Activated naive CD4-positive, alpha-beta T cell treated with anti-CD3 and anti-CD28 coated beads for 36 hours (primary cell): Measurements from ENCODE around the gene ACSM3. TPM values are rescaled to one million over a fixed set of nuclear protein-coding genes. Genes with fewer than 3 reads are reported as not detected.
"Not testable (repeated sequence)": the region's sequence is repeated elsewhere in the genome, so short reads cannot be mapped to it uniquely, and the experiment has no call there.

Experiments used
- CTCF ChIA-PET: fragments of 350-600 bp; sonication (Branson Sonifier 250); formaldehyde crosslinking; loops from one replicate; lab custom pipeline; 2021; ENCODE audit warnings: antibody characterized with exemption; lab: Charles Lee
- DNase-seq: peaks from one replicate; pipeline ENCODE4 v3.0.0-alpha.2; 2020
- H3K27ac Mint-ChIP-seq: one replicate; pipeline ENCODE4 v1.8.0; 2021; ENCODE audit warnings: mild to moderate bottlenecking, mixed read lengths
- H3K27me3 Mint-ChIP-seq: one replicate; pipeline ENCODE4 v1.8.0; 2021; ENCODE audit warnings: low read depth, mixed read lengths
- H3K36me3 Mint-ChIP-seq: one replicate; pipeline ENCODE4 v1.8.0; 2021; ENCODE audit warnings: low read depth, mixed read lengths
- H3K4me1 Mint-ChIP-seq: one replicate; pipeline ENCODE4 v1.8.0; 2021; ENCODE audit warnings: low read depth, mixed read lengths
- H3K4me3 Mint-ChIP-seq: one replicate; pipeline ENCODE4 v1.8.0; 2021; ENCODE audit warnings: mild to moderate bottlenecking, moderate library complexity, mixed read lengths
- H3K9me3 Mint-ChIP-seq: one replicate; pipeline ENCODE4 v1.8.0; 2021; ENCODE audit warnings: mixed read lengths
- intact Hi-C: fragments of 100-400 bp; cut with micrococcal nuclease; formaldehyde crosslinking; loops from one replicate; pipeline ENCODE4 v1.15.1; 2023
- total RNA-seq, 2 experiments: library from RNA; stranded (reverse); gene quantifications; one replicate each; pipeline ENCODE4 v1.2.3, GENCODE V29; 2021

Gene ACSM3
- total RNA-seq, 2 experiments from 2014 or later = 29.6 to 35.0 TPM

- H3K9me3 Mint-ChIP-seq = no peaks in the 10 kb centered on the region
- peak; percentile 100 for DNase-seq
- H3K36me3 Mint-ChIP-seq = peaks cover 6% of the 10 kb centered on the region
- H3K27me3 Mint-ChIP-seq = no peaks in the 10 kb centered on the region
- H3K4me3 Mint-ChIP-seq = peak within 1 kb of the TSS; percentile 94
- peak within 1 kb of the TSS; percentile 95 for H3K27ac Mint-ChIP-seq
- CTCF ChIA-PET = interaction anchor here (0.9 to 1.2 kb wide), 4 partner anchors 10 to 12 kb away, joined by 3 read pairs; no protein-coding TSS in a partner anchor
- H3K4me1 Mint-ChIP-seq = peaks cover 29% of the 10 kb centered on the region
- intact Hi-C loops = loop anchor here (1.0 to 5.0 kb wide), 7 partner anchors 22 to 1451 kb away; partner anchors contain the start of genes CCP110, DCUN1D3, ERI2 and GDE1
Observed at GRCh38 chr16:20741554-20742285, 22.1 kb upstream of the ACSM3 start, which contains the start of gene THUMPD1. Gene THUMPD1, minus strand, starts transcription at chr16:20741818. Its CDS starts 79 bp downstream, at chr16:20741739.

GRCh38 chr16:20743591-20743990, 20.2 kb upstream of the ACSM3 start:
- CTCF ChIA-PET = no interaction called here
- H3K36me3 Mint-ChIP-seq = peaks cover 2% of the 10 kb centered on the region
- intact Hi-C loops = loop anchor here (5.0 kb wide), 1 partner anchor 1449 kb away; no protein-coding TSS in a partner anchor
- peaks cover 21% of the 10 kb centered on the region for H3K4me1 Mint-ChIP-seq
- no peak overlapping the region for H3K27ac Mint-ChIP-seq
- H3K4me3 Mint-ChIP-seq = no peak overlapping the region
- DNase-seq = no peak
- H3K9me3 Mint-ChIP-seq = peaks cover 12% of the 10 kb centered on the region
- no peaks in the 10 kb centered on the region for H3K27me3 Mint-ChIP-seq

GRCh38 chr16:20744922-20745440, 18.8 kb upstream of the ACSM3 start:
- Mint-ChIP-seq H3K9me3 (peaks cover 12% of the 10 kb centered on the region), H3K27me3 (no peaks in the 10 kb centered on the region), H3K36me3 (peaks cover 2% of the 10 kb centered on the region), H3K4me3 (no peak overlapping the region), H3K4me1 (peaks cover 13% of the 10 kb centered on the region), H3K27ac (no peak overlapping the region)
- intact Hi-C loops = loop anchor here (5.0 kb wide), 1 partner anchor 1447 kb away; no protein-coding TSS in a partner anchor
- no peak for DNase-seq
- CTCF ChIA-PET = no interaction called here

GRCh38 chr16:20746461-20746860, 17.4 kb upstream of the ACSM3 start:
- peaks cover 2% of the 10 kb centered on the region for H3K36me3 Mint-ChIP-seq
- H3K4me1 Mint-ChIP-seq = peaks cover 5% of the 10 kb centered on the region
- no peaks in the 10 kb centered on the region for H3K27me3 Mint-ChIP-seq
- no peak overlapping the region for H3K27ac Mint-ChIP-seq
- H3K4me3 Mint-ChIP-seq = no peak overlapping the region
- CTCF ChIA-PET = interaction anchor here (0.7 kb wide), 1 partner anchor 74 kb away, joined by 3 read pairs; no protein-coding TSS in a partner anchor
- no peak for DNase-seq
- intact Hi-C loops = no loop called here
- peaks cover 12% of the 10 kb centered on the region for H3K9me3 Mint-ChIP-seq

- no peak overlapping the region for H3K27ac Mint-ChIP-seq
- no peak for DNase-seq
- CTCF ChIA-PET = no interaction called here
- intact Hi-C loops = no loop called here
- peaks cover under 1% of the 10 kb centered on the region for H3K4me1 Mint-ChIP-seq
- H3K27me3 Mint-ChIP-seq = no peaks in the 10 kb centered on the region
- H3K36me3 Mint-ChIP-seq = peaks cover 2% of the 10 kb centered on the region
- no peak overlapping the region for H3K4me3 Mint-ChIP-seq
- H3K9me3 Mint-ChIP-seq = peaks cover 12% of the 10 kb centered on the region
Observed at GRCh38 chr16:20747030-20747816, 16.6 kb upstream of the ACSM3 start.

- Mint-ChIP-seq H3K9me3 (peaks cover 16% of the 10 kb centered on the region), H3K36me3 (peaks cover 2% of the 10 kb centered on the region), H3K27ac (no peak overlapping the region), H3K4me3 (no peak overlapping the region), H3K27me3 (no peaks in the 10 kb centered on the region), H3K4me1 (no peaks in the 10 kb centered on the region)
- no peak for DNase-seq
- CTCF ChIA-PET = no interaction called here
- intact Hi-C loops = no loop called here
Observed at GRCh38 chr16:20749474-20749873, 14.3 kb upstream of the ACSM3 start.

GRCh38 chr16:20750558-20750957, 13.3 kb upstream of the ACSM3 start:
- Mint-ChIP-seq H3K4me1 (no peaks in the 10 kb centered on the region), H3K27ac (no peak overlapping the region), H3K36me3 (peaks cover 2% of the 10 kb centered on the region), H3K9me3 (peaks cover 22% of the 10 kb centered on the region), H3K27me3 (no peaks in the 10 kb centered on the region), H3K4me3 (no peak overlapping the region)
- intact Hi-C loops = no loop called here
- no peak for DNase-seq
- CTCF ChIA-PET = no interaction called here

GRCh38 chr16:20753727-20754126, 10.1 kb upstream of the ACSM3 start:
- intact Hi-C loops = no loop called here
- Mint-ChIP-seq H3K27ac (no peak overlapping the region), H3K4me1 (no peaks in the 10 kb centered on the region), H3K4me3 (no peak overlapping the region), H3K36me3 (no peaks in the 10 kb centered on the region), H3K9me3 (peaks cover 12% of the 10 kb centered on the region), H3K27me3 (no peaks in the 10 kb centered on the region)
- no peak for DNase-seq
- CTCF ChIA-PET = interaction anchor here (1.0 kb wide), 1 partner anchor 12 kb away, joined by 3 read pairs; the partner anchor contains the start of gene THUMPD1

- no peaks in the 10 kb centered on the region for H3K27me3 Mint-ChIP-seq
- H3K36me3 Mint-ChIP-seq = peaks cover 3% of the 10 kb centered on the region
- no peak overlapping the region for H3K4me3 Mint-ChIP-seq
- DNase-seq = no peak
- no peaks in the 10 kb centered on the region for H3K4me1 Mint-ChIP-seq
- no peak overlapping the region for H3K27ac Mint-ChIP-seq
- intact Hi-C loops = no loop called here
- CTCF ChIA-PET = no interaction called here
- H3K9me3 Mint-ChIP-seq = peaks cover 12% of the 10 kb centered on the region
Observed at GRCh38 chr16:20755238-20755637, 8.6 kb upstream of the ACSM3 start.

- H3K27ac Mint-ChIP-seq, CTCF ChIA-PET, H3K4me3 Mint-ChIP-seq, H3K27me3 Mint-ChIP-seq, H3K36me3 Mint-ChIP-seq, DNase-seq, H3K4me1 Mint-ChIP-seq, intact Hi-C loops: not testable (repeated sequence)
- H3K9me3 Mint-ChIP-seq = peaks cover 12% of the 10 kb centered on the region
Observed at GRCh38 chr16:20755799-20756198, 8.0 kb upstream of the ACSM3 start.

- intact Hi-C loops = no loop called here
- no peak for DNase-seq
- Mint-ChIP-seq H3K27ac (no peak overlapping the region), H3K4me3 (no peak overlapping the region), H3K4me1 (peaks cover 25% of the 10 kb centered on the region), H3K27me3 (no peaks in the 10 kb centered on the region), H3K36me3 (peaks cover 8% of the 10 kb centered on the region), H3K9me3 (peaks cover 8% of the 10 kb centered on the region)
- CTCF ChIA-PET = no interaction called here
Observed at GRCh38 chr16:20760346-20760745, 3.5 kb upstream of the ACSM3 start.

GRCh38 chr16:20761175-20761574, 2.6 kb upstream of the ACSM3 start:
- CTCF ChIA-PET = no interaction called here
- Mint-ChIP-seq H3K27ac (no peak overlapping the region), H3K4me3 (no peak overlapping the region), H3K27me3 (no peaks in the 10 kb centered on the region), H3K36me3 (peaks cover 8% of the 10 kb centered on the region), H3K4me1 (peaks cover 25% of the 10 kb centered on the region), H3K9me3 (peaks cover 6% of the 10 kb centered on the region)
- intact Hi-C loops = no loop called here
- no peak for DNase-seq
